ENCODE data around the gene IL22RA1.

GRCh38 chr1:24120965-24121364 is 22.0 kb downstream of the IL22RA1 start:
- TF ChIP-seq, protein P1, sequence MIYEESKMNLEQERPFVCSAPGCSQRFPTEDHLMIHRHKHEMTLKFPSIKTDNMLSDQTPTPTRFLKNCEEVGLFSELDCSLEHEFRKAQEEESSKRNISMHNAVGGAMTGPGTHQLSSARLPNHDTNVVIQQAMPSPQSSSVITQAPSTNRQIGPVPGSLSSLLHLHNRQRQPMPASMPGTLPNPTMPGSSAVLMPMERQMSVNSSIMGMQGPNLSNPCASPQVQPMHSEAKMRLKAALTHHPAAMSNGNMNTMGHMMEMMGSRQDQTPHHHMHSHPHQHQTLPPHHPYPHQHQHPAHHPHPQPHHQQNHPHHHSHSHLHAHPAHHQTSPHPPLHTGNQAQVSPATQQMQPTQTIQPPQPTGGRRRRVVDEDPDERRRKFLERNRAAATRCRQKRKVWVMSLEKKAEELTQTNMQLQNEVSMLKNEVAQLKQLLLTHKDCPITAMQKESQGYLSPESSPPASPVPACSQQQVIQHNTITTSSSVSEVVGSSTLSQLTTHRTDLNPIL (CRISPR knock-in tag; IDR thresholded peaks at IDR 0.05; ENCODE audit: low read depth) = no peak
- TF ChIP-seq SNAI2 (CRISPR knock-in tag; IDR thresholded peaks at IDR 0.05) (no peak), BACH2 (CRISPR knock-in tag; IDR thresholded peaks at IDR 0.05; ENCODE audit: borderline replicate concordance) (no peak), ISL1 (CRISPR knock-in tag; IDR thresholded peaks at IDR 0.05) (no peak), ARNTL (CRISPR knock-in tag; IDR thresholded peaks at IDR 0.05; ENCODE audit: borderline replicate concordance, low read depth) (no peak), ZFP30 (CRISPR knock-in tag; IDR thresholded peaks at IDR 0.05) (no peak)
- TF ChIP-seq, protein P2, sequence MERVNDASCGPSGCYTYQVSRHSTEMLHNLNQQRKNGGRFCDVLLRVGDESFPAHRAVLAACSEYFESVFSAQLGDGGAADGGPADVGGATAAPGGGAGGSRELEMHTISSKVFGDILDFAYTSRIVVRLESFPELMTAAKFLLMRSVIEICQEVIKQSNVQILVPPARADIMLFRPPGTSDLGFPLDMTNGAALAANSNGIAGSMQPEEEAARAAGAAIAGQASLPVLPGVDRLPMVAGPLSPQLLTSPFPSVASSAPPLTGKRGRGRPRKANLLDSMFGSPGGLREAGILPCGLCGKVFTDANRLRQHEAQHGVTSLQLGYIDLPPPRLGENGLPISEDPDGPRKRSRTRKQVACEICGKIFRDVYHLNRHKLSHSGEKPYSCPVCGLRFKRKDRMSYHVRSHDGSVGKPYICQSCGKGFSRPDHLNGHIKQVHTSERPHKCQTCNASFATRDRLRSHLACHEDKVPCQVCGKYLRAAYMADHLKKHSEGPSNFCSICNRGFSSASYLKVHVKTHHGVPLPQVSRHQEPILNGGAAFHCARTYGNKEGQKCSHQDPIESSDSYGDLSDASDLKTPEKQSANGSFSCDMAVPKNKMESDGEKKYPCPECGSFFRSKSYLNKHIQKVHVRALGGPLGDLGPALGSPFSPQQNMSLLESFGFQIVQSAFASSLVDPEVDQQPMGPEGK (CRISPR knock-in tag; IDR thresholded peaks at IDR 0.05; ENCODE audit: borderline replicate concordance) = no peak
- TF ChIP-seq, protein P3, sequence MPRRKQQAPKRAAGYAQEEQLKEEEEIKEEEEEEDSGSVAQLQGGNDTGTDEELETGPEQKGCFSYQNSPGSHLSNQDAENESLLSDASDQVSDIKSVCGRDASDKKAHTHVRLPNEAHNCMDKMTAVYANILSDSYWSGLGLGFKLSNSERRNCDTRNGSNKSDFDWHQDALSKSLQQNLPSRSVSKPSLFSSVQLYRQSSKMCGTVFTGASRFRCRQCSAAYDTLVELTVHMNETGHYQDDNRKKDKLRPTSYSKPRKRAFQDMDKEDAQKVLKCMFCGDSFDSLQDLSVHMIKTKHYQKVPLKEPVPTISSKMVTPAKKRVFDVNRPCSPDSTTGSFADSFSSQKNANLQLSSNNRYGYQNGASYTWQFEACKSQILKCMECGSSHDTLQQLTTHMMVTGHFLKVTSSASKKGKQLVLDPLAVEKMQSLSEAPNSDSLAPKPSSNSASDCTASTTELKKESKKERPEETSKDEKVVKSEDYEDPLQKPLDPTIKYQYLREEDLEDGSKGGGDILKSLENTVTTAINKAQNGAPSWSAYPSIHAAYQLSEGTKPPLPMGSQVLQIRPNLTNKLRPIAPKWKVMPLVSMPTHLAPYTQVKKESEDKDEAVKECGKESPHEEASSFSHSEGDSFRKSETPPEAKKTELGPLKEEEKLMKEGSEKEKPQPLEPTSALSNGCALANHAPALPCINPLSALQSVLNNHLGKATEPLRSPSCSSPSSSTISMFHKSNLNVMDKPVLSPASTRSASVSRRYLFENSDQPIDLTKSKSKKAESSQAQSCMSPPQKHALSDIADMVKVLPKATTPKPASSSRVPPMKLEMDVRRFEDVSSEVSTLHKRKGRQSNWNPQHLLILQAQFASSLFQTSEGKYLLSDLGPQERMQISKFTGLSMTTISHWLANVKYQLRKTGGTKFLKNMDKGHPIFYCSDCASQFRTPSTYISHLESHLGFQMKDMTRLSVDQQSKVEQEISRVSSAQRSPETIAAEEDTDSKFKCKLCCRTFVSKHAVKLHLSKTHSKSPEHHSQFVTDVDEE (CRISPR knock-in tag; IDR thresholded peaks at IDR 0.05) = no peak

All from SK-N-SH treated with all-trans-retinoic acid at 6 μM for 48 hours (cell line).